ENCODE measurements around the gene PCBP2.

- TF ChIP-seq MYC (IDR thresholded peaks at IDR 0.05; ENCODE audit: borderline replicate concordance, low read length) (no peak), CTCF (IDR thresholded peaks at IDR 0.05) (no peak), MAFK (IDR thresholded peaks at IDR 0.05; ENCODE audit: partially characterized antibody) (peak; percentile 81), ZC3H11A (IDR thresholded peaks at IDR 0.05) (no peak), USF2 (IDR thresholded peaks at IDR 0.05) (no peak)
Observed at GRCh38 chr12:53479331-53479730, 27.4 kb downstream of the PCBP2 start.

Data from A549 (cell line).